Activated T-cell treated with anti-CD3 and anti-CD28 coated beads for 4 hours (primary cell): ENCODE results near the gene STK32B.
"Not testable (repeated sequence)": the region's sequence is repeated elsewhere in the genome, so short reads cannot be mapped to it uniquely, and the experiment has no call there.

Source experiments
- DNase-seq: peaks from one replicate; pipeline ENCODE4 v3.0.0-alpha.2; 2020

The STK32B gene

DNA sequence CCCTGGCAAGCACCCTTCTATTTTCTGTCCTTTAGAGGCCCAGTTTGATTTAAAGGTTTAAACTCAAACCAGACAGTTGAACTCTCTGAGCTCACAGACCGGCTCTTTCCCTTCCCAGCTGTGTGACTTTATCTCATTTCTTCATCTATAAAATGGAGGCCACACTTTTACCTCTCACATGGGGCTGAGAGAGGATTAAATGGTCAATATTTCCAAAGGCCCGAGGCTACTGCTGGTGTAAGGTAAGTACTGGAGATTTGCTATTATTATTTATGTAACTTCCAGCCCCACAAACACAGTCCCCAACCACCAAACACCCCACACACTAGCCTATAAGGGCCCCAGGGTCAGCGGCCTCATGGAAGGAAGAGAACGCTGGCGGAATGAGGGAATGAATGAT is 18.5 kb upstream of the STK32B start:
- no peak for DNase-seq

DNA sequence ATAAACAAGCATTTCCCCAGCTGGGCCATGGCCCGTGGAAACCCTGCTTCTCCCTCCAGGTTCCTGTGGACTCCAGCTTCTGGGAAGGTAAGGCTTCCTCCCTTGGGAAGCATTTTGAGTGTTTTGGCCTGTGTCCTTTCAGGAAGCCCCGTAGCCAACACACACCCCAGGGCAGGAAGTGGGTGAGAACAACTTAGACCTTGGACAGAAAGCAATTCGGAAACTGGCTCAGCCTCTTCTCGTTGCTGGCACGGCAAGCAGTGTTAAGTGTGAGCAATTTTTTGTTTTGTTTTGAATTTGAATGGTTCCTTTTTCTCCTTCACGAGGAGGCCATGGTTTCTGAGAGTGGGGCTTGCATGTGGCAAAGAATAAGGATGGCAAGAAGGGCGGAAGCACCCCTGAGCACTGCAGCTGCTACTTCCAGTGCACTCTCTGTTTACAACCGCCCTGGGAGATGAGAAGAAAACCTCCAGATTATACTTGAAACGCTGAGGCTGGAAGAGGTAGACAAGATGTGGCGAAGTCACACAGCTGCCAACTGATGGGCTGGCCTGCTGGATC is 17.9 kb upstream of the STK32B start:
- no peak for DNase-seq

DNA sequence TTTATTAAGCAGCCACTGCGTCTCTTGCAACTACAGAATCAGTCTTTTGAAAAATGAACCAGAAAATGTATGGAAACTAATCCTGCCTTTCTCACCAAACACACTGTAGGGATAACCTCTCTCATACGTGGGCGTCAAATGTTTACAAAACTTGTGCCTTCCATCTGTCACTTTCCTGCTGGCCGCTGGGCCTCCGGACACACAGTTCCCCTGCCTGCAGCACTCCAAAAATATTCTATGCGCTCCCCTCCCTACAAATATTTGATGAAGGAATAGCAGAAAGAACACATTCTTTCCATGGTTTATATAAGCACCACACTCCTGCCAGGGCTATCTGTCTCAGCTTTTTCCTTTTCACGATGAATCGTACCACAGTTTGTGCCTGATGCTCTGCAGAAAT is 17.1 kb upstream of the STK32B start:
- DNase-seq = no peak

DNA sequence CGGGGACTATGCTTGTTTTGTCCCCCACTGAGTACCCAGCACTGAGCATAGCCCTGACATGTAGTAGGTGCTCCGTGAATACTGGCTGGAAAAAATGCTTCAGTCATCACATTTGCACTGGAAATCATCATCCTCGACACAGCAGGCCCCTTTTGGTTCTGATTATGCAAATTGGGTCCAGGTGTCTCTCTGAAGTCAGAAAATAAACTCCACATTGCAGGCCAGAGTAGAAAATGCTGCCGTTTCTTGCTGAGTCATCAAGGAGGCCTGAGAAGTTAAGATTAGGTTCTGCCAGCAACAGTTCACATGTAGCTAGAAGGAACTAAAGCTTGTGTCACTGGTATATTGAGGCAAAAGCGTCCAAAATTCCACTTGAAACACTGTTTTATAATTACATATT is 15.0 kb upstream of the STK32B start:
- no peak for DNase-seq

DNA sequence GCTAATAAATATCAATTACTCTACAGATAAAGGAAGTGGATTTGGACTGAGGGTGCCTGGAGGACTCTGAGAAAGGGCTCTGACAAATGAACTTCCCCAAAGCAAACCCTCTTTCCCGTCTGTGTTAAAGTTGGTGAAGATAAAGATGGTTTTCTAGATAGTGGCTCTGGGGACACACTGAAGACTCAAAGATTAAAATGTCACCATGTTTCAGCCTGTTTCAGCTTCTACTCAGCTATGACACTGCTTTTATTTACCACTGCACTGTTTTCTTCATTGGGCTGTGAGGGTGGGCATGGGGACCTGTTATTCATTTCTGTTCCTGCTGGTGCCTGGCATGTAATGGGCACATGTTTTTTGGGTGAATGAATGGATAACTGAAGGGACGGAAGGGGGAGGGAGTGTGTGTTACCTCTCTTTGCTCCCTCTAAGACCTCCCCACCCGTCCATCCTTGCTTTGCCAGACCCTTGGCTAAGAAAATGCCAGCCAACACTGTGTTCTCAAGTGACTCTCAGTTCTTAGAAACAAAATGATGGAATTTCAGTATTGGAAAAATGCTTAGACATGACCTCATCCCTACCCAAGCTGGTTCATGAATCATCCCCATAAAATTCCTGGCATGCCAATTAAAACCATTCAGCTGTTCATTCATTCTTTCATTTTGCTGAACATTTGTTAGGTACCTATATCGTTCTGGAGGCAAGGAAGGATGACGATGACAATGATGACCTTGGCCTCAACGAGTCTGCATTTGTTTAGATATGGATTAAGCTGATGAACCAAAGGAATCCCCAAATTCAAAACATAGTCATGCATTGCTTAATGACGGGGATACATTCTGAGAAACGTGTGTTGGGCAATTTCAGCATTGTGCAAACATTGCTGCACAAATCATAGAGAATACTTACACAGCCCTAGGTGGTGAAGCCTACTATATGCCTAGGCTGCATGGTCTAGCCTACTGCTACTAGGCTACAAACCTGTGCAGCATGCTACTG is 13.4 kb upstream of the STK32B start:
- no peak for DNase-seq

DNA sequence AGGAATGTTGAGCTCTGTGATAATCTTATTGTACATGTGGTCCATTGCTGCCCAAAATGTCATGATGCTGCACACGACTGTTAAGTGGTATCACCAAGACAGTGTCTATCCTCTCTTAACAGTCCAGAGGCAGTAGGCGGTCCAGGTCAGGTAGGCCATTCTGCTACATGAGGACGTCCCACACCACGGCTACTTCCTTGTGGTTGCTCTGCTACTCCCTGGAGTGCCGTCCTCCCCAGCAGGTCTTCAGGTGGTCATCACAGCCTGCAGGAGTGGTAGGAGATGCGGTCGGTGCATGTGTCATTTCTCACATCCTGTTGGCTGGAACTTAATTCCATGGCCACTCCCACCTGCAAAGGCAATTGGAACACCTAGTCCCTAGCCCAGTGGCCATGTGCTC is 11.5 kb upstream of the STK32B start:
- no peak for DNase-seq

DNA sequence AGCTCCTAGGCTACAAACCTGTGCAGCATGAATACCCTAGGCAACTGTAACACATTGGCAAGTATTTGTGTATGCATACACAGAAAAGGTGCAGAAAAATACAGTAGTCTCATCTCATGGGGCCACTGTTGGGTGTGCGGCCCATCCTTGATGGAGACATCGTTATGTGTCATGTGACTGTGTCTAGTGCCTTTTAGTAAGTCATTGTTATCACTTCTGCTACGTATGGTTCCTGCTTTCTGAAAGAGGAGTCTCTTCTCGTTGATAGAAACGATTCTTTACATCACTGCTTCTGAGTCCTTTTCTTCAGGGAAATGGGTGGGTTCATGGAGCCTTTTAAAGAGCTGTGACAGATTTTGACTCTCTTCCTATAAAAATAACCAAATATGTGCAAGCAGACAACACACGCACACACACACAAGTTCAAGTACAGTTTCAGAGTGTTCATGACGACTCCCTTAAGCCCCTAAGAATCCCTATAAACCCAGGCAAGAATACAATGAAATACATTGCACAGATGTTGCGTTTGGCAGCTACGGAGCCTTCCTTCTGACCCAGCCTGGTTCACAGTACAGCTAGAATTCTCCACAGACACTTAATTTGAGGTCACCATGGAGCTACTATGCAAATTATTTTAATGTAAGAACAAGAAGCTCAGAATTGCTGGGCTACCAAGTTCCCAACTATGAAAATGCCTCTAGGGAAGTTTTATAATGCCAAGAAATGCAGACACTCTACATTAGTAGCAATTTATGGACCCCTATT is 10.2 kb upstream of the STK32B start:
- DNase-seq = no peak

DNA sequence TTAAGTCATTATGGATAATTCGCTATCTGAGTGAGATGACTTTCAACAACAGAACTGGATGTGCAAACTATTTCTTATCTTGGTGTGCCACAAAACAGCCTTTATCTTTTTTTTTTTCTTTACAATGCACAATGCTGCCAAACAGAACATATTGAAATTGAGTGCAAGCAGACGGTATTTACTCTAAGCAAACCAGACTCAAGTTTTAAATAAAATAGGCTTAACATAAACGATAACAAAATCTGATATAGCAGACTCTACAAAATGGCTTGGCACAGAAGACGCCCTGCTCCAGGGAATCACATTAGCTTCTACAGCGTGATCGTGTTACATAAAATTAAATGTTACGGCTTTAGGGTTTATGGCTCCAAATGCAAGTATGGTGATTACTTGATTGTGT is 9.6 kb upstream of the STK32B start:
- no peak for DNase-seq

DNA sequence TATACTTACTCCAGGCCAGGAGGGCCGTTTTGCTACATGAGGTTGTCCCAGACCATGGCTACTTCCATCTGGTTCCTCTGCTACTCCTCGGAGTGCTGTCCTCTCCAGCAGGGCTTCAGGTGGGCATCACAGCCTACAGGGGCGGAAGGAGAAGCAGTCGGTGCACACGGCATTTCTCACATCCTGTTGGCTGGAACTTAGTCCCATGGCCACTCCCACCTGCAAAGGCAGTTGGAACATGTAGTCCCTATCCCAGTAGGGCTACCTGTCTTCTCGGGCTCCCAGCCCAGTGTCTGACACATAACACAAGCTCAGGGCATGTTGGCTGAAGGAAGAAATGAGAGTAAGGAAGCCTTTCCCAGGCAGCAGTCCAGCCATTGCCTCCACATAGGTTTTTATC is 7.7 kb upstream of the STK32B start:
- DNase-seq = no peak

DNA sequence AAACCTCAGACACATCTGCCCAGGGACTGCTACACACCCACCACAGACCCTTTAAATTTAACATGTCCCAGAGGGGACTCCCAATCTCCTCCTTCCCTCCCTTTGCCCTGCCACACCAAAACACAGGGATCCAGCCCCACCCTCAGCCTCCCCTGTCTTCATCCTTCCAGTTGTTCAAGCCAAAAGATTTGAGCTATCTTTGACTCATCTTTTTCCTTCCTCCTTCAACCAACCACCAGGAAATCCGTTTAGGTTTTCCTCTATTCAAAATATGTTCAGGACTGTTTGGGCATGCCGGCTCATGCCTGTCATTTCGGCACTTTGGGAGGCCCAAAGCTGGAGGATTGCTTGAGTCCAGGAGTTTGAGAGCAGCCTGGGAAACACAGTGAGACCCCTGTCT is 6.9 kb upstream of the STK32B start:
- DNase-seq = no peak

DNA sequence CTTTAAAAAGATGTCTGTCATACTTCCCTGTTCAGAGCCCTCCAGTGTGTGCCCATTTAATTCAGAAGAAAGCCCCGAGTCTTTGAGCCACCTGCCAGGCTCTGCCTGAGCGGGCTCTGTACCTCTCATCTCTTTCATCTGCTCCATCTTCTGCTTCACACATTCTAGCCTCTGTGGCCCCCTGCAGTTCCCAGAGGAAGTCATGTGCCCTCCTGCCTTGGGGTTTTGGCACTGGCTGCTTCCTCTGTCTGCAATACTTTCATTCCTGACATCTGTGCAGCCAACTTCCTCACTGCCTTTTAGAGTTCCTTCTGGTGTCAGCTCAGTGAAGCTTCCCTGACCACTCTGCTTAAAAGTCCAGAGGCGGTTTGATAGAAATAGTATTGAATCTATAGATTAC is 6.2 kb upstream of the STK32B start:
- no peak for DNase-seq

DNA sequence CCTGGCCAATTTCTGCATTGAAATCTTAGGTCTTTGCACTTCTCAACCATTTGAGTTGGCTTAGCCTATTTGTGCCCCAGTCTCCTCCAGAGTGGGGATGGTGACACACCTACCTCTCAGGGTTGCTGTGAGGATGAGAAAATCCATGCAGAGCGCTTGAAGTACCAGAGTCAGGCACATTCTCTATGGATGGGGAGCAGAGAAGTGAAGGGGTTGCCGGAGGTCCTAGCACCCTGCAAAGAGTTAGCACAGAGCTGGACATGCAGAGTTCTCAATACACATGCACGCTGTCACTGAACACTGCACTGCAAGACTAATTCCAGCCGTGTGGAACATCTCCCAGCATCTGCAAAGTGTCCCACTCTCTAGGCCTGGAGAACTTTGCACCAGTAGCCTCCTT is 2.6 kb upstream of the STK32B start:
- DNase-seq = no peak

DNA sequence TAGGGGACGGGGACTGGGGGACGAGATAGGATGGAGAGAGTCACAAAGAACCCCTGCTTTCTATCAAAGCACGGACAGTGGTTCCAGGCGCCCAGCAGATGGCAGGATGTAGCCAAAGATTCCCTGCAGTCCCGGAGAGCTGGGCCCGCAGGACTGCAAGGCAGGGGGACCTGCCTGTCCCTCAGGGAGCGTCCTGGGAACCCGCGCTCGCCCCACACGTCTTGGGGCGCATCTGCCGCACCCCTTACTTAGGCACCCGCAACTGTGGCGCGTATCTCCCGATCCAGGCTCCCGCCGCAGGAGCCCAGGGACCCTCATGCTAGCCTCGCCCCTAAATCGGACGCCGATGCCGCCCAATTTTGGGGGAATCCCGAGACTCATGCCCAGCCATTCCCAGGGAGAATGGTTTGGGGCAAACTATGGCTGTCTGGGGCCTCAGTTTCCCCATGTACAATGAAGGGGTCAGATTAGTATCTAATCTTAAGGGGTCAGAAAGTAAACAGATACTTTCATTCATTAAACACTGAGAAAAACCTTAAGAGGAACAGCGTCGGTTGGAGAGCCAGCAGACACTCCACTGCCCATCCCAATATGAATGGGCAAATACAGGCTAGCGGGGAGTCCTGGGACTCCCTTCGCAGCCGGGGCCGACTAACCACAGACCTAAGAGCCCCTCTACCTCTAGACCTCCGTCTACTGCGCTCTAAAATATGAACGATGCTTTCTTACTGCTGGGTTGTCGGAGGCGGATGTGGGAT is 581 bp upstream of the STK32B start:
- DNase-seq = no peak

DNA sequence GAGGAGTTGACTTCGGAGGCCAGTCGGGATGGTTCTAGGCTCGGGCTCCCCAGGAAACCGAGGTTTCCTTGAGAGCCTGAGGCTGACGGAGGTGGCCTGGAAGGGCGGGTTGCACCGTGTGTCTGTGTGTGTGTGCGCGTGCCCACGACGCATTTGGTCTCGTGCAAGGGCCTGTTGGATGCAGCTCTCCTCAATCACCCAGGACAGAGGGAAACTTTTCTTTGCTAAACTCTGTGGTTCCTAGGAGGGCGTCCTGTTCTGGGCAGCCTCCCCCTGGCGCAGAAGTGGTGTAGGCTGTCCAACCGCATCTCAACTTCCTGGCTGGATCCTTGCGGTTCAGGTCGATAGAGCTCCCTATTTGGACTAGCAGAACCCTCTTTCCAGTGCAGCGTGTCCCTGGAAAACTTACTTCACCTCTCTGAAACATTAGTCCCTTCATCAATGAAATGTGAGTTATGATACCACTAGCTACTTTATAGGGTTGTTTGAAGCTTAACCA is 973 bp downstream of the STK32B start:
- DNase-seq = no peak

DNA sequence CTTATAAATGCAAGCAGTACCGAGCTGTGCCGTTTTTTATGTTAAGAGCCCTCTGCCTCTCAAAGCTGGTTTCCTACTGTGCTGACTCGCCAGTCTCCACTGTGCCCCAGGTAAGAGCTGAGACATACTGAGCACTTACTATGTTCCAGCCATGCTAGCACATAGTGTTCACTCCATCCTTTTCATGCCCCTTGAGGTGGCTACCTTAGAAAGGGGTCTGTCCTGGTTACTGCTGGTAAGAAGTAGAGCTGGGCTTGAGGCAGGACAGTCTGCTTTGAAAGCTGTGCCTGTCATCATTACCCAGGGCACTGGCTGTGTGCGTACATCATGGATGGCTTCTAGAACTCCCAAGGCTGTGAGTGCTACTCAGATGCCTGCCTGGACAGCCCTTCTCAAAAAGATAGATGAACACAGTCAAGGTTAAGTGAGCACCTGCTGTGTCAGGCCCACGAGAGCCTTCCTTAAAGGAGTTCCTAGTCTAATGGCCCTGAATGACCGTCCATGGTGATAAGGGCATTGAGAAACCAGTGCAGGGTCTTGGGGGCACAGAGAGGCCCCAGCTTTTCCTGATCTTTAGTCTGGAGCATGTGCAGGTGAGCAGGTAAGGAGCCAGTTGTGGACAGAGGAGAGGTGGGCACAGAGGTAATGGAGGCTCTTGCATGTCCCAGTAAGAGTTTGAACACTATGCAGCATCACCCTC is 1.6 kb downstream of the STK32B start:
- DNase-seq = no peak

DNA sequence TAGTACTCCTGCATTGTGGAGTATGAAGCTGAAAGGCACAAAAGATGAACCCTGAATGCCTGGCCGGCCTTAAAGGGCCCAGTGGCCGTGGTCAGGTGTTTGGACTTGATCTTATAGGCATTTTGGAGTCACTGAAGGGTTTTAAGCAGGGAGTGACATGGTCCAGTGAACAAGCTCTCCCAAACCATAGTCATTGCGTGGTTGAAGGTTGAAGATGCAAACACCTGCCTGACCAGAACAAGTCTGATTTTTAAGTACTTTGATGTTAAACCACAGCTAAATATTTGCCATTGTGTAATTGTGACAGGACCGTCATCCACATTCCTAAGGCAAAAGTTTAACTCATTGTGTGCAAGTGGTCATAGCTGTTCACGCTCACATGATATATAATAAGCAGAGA is 3.3 kb downstream of the STK32B start:
- DNase-seq = no peak

DNA sequence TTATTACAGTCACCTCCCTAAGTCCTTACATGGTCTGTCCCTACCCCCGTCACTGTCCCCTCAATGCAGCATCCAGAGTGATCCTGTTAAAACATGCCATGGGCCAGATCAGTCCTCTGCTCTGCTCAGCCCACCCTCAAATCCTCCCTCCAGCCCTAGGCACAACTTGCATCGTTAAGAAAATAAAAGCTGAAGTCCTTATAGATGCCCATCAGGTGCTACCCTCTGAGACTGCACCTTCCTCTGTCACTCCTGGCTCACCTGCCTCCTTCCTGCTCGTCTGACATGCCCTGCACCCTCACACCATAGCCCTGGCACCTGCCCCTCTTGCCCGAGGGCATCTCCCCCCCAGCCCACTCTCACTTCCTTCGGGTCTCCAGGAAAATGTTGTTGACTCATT is 4.1 kb downstream of the STK32B start:
- no peak for DNase-seq

DNA sequence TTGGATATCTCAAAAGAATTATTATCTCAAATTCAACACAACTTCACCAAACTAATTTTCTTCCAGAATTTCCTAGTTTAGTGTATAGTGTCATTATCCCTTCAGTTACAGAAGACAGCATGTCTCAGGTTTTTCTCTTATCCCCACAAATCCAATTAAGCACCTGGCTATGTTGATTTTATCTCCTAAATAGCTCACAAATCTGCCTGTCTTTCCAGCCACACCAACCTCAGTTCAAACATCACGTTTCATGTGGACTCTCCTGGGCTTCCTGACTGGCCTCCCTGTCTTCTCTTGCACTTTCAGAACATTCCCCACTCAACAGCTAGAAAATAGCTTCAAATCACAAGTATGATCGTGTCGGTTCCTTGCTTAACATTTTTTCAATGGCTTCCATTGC is 14.8 kb downstream of the STK32B start:
- no peak for DNase-seq

DNA sequence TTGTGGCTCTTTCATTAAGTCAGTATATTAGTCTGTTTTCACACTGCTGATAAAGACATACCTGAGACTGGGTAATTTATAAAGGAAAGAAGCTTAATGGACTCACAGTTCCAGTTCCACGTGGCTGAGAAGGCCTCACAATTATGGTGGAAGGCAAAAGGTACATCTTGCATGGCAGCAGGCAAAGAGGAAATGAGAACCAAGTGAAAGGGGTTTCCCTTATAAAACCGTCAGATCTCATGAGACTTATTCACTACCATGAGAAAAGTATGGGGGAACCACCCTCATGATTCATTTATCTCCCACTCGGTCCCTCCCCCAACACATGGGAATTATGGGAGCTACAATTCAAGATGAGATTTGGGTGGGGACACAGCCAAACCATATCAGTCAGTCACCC is 15.7 kb downstream of the STK32B start:
- not testable (repeated sequence) for DNase-seq

DNA sequence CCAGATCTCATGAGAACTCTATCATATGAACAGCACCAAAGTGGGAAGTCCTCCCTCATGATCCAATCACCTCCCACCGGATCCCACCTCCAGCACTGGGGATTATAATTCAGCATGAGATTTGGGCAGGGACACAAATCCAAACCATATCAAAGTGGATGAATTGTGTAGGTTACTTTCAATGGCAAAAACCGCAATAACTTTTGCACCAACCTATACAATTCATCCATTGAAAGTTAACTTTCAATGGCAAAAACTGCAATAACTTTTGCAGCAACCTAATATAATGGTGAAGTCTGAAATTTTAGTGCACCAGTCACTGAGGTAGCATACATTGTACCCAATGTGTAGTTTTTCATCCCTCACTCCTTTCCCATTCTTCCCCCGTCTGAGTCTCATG is 16.6 kb downstream of the STK32B start:
- DNase-seq = no peak

DNA sequence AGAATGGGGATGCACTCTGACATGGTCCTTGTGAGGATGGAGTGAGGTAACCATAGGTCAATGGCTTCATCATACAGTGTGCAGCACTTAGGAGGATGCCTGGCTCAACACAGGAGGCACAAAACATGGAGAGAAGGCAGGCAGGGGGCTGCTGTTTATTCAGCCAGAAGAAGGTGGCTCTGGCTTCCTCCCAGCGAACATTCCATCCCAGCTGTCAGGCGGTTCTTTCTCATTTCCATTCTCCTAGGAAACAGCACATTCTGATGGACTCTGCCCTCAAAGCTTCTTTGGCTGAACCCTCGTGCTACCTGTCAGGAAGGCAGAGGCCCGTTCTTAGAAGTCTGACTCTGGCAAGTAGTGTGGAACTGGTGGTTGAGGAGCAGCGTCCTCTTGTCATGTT is 18.6 kb downstream of the STK32B start:
- DNase-seq = no peak

DNA sequence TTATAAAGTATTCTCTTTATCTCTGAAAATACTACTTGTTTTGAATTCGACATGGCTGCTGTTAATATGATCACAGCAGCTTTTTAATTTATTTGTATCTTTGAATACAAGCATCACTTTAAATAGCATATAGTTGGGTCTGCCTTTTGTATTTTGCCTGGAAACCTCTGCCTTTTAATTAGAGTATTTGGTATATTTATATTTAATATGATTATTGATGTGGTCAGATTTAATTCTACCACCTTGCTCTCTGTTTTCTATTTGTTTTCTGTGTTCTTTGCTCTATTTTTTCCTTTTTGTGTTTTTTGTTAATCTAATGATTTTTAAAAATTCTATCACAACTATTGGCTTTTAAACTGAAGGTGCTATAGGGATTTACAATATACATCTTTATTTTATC is 21.7 kb downstream of the STK32B start:
- no peak for DNase-seq
